CD4-positive, alpha-beta T cell treated with Interleukin-2 at 100 ng/mL for 4 hours (primary cell): ENCODE measurements around the gene CCDC47.
A peak's percentile ranks its signal among the peaks of the same experiment; 100 is the strongest.

Experiments used
- DNase-seq: peaks from one replicate; pipeline ENCODE4 v3.0.0-alpha.2; 2020; ENCODE audit warnings: low spot score

CCDC47 gene

GRCh38 chr17:63785556-63785955 lies 12.2 kb upstream of the CCDC47 start:
- DNase-seq: no peak

DNA sequence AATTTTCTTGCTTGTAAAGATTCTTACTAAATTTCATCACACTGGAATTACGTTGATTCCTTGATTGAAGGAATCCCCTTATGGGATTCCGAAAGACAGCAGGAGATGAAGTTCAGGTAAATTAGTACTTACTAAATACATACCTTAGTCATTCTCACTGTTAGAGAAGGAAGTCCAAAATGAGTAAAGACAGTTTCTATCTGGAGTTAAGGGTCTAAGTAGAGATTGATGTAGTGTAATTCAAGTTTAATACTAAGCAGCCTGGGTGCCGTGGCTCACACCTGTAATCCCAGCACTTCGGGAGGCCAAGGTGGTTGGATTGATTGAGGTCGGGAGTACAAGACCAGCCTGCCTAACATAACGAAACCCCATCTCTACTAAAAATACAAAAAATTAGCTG lies 10.1 kb upstream of the CCDC47 start:
- DNase-seq: no peak

- DNase-seq: no peak
Observed at GRCh38 chr17:63780928-63781327, 7.5 kb upstream of the CCDC47 start.

- no peak for DNase-seq
Observed at GRCh38 chr17:63780507-63780906, 7.1 kb upstream of the CCDC47 start.

- DNase-seq: no peak
Observed at GRCh38 chr17:63775420-63775819, 2.0 kb upstream of the CCDC47 start.

DNA sequence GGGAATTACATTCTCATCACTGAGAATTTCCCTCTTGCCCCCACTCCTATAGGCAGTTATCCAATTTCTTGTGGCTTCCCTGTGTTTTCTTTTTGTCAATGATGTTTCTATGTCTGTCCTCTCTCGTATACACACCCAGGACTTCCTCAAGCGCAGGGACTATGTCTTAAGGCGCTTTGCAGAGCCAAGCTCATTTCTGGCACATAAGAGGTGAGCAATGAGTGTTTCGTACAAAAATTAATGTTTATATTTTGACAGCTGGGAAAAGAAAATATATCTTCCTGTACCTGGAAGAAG lies 1.5 kb upstream of the CCDC47 start:
- DNase-seq: no peak

- no peak for DNase-seq
Observed at GRCh38 chr17:63774141-63774968, 958 bp upstream of the CCDC47 start, which contains the start of gene DDX42. Gene DDX42, plus strand, starts transcription at chr17:63774170. Its CDS starts 12,880 bp downstream, at chr17:63787050.

GRCh38 chr17:63772801-63773271 lies 561 bp downstream of the CCDC47 start:
- no peak for DNase-seq

DNA sequence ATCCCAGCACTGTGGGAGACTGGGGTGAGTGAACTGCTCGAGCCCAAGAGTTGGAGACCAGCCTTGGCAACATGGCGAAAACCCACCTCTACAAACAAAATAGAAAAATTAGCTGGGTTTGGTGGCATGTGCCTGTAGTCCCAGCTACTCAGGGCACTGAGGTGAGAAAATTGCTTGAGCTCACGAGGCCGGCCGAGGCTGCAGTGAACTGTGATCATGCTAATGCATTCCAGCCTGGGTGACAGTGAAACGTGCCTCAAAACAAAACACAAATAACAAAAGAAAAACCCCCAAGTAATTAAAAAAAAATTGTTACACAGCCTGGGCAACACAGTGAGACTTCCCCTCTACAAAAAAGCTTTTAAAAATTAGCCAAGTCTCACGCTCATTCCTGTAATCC lies 5.0 kb downstream of the CCDC47 start:
- no peak for DNase-seq

DNA sequence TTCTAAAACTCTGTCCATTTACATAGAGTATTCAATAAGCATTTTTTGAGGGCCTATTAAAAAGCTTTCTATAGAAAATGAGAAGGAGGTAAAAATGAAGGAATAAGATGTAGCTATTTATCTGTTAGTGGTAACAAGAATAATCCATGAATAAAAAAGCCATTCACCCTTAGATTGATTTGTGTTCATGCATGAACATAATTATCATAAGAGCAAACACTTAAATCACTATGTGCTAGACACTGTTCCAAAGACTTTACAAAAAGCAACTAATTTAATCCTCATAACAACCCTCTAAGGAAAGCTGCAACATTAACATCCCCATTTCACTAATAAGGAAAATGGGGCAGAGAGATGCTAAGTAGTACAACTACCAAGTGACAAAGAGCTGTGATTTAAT lies 6.6 kb downstream of the CCDC47 start:
- no peak for DNase-seq

- DNase-seq: no peak
Observed at GRCh38 chr17:63764716-63765115, 8.7 kb downstream of the CCDC47 start.

DNA sequence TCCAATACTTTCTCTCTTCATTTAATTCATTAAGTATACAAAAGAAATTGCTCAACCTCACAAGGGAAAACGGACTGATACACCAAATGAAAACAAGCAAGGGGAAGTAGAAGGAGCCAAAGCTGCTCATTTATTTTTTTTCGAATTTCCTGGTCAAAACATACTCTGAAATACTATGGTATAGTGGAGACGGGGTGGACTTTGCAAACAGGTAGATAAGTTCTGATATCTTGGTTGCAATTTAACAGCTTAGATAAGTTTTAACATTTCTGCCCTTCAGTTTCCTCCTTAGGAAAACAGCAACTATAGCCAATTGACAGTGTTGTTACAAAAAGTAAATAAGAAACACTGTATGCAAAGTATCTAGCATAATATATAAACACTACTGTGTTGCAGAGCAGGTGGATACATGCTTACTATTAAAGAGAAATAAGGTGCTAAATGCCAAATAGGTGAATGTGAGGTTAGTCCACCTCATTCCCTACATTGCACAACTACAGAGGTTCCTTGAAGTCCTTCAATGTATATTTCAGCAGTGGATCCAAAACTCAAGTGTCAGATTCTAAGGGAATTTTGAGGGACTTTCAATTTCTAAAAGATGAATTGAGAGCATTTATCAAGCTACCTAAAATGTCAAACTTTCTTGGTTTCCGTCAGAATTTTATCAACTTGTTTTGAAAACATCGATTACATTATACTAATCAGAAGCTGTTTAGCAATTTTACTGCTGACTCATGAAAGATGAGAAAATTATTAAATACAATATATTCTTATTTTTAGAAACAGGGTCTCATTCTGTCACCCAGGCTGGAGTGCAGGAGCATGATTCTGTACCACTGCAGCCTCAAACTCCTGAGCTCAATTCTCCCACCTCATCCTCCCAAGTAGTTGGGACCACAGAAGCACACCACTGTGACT lies 11.0 kb downstream of the CCDC47 start:
- no peak for DNase-seq

DNA sequence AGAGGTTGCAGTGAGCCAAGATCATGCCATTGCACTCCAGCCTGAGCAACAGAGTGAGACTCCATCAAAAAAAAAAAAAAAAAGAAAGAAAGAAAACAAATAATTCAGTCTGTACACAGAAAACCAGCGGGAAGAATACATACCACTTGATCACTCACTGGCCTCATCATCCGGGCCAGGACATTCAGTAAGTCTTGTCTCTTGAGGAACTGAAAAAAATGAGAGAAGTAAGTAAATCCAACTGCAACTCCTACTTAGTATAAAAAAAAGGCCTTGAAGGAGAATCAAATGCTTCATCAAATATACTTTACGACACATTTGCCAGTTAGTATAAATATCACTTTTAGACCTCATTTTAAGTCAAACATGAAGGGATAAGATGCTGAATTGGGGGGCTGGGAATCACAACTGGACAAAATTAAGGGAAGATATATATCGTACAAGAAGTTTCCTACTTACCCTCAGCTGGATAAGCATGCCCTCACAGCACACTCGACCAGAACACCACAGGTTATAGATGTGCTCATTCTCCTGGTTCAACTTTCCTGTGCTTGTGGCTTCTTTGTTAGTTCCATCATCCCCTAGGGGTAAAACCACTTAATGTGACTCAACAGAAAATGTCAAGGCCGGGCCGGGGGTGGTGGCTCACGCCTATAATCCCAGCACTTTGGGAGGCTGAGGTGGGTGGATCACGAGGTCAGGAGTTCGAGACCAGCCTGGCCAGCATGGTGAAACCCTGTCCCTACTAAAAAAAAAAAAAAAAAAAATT lies 12.4 kb downstream of the CCDC47 start:
- no peak for DNase-seq

GRCh38 chr17:63758428-63758827 lies 15.0 kb downstream of the CCDC47 start:
- no peak for DNase-seq

DNA sequence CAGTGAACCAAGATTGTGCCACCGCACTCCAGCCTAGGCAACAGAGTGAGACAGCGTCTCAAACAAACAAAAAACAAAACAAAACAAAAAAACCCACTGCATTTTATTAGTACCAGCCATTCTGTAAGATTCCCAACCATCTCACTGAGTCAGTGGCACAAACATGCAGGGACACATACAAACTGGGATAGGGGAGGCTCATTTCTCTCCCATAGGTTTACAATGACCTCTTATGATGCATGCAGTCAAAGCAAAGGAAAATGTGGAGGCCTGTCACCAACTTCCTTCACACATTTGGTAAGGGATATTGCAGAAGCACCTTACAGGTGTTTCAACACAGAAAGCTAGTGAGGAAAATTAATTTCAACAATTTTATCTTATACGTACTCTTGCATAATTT lies 19.4 kb downstream of the CCDC47 start:
- no peak for DNase-seq

DNA sequence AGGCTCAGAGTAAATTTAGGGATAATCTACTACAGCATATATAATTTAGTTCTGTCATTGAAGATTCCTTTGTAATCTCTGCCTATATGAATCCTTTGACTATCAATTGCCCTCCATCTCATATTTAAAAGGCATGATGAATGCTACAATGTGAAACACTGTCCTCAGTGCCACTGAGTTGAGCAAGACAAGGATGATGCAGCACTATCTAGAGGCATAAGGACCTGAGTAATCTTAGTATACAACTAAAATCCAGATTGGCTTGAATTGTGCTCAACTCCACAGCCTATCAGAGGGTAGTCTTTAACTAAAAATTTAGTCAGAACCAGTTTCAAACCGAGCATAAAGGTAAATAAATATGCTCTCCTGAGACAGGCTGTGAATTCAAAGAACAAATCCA lies 20.2 kb downstream of the CCDC47 start:
- no peak for DNase-seq

DNA sequence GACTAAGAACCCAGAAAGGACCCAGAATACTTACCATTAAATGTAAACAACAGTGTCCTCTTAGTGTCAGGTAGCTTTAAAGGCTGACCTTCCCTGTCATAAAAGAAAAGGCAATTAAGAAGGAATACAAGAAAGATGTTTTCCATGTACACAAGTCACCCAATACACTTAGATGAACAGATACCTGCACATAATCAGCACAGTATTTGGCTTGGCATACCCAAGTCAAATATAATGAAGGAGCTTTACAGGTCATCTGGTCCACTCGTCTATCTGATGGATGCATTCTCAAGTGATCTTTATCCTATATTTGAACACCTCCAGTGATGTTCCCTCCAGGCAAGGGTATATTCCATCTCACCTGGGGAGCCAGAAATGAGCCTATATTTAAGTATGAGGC lies 20.7 kb downstream of the CCDC47 start:
- DNase-seq: no peak

DNA sequence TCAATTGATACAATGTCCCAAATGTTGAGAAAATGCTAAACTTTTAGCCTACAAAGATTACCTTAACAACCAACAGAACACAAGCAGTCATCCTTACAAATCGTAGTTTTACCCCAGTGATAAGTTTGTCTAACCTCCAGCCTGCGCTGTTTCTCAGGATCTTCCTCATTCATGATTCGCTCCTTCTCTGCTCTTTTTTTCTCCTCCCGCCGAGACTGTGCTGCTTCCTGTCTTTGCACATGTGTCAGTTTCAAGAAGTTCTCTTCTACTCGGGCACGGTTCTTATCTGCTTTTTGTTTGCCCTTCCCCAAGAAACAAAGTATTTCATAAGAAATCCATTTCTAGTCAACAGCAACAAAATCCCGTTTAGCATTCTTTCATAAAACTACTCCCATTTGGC lies 21.6 kb downstream of the CCDC47 start:
- peak; percentile 41 for DNase-seq

DNA sequence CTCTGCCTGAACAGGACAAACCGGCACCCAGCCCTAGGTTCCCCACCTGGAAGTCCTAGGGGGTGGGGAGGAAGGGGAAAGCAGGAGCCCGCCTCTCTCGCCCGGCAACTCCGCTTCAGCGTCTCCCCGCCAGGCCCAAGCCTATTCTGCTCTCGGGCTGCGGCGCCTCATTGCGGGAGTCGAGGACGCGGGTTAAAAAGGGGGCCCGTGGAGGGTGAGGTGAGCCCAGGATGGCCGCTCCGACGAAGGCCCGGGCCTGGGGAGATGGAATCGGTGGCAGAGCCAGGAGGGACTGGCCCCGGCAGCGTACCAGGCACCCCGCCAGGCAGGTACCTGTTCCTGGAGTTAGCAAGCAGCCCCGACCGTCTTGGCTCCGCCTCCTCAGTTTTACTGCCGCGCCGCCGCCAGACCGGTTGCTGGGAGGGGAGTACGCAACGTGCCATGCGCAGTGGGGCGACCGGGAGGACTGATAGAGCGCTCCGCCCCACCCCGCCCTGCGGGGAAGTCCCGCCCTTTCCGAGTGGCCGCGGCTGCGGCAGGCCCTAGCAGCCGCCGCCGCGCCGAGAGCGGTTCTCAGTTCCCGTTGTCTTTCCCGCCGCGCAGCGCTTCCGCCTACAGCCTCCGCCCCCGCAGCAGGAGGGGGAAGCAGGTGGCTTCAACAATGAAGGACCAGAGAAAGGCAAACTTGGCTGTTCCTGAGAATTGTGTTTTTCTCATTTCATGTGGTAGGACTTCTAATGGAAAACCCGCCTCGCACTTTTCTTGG lies 31.8 kb downstream of the CCDC47 start, which contains the start of gene STRADA:
STRADA (minus strand) TSS at position 392 of the 766 bp plus-strand sequence. CDS start 13,430 bp downstream, outside the sequence.
- peak; percentile 99 for DNase-seq

DNA sequence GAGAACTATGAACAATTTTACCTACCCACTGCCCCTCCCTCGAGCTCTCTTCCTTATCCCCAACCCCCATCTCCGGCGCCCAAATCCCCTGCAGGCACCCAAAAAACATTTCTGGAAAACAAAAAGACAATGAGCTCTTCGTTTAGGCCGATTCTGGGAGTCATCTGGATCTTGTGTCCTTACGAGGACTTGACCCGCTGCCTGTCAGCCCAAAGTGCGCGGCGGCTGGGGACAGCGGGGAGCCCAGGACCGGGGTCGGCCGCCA lies 32.3 kb downstream of the CCDC47 start:
- DNase-seq: no peak

GRCh38 chr17:63740464-63741142 lies 32.8 kb downstream of the CCDC47 start:
- DNase-seq: no peak
